ENCODE data around the gene USP8.
"Not testable (repeated sequence)": the region's sequence is repeated elsewhere in the genome, so short reads cannot be mapped to it uniquely, and the experiment has no call there.

Gene USP8

GRCh38 chr15:50463423-50464358, 39.5 kb downstream of the USP8 start:
- H3K4me1 ChIP-seq (ENCODE audit: control insufficient read depth, insufficient read depth, low read length): no peaks in the 10 kb centered on the region
- H3K4me3 ChIP-seq (ENCODE audit: low read length): no peak overlapping the region
- no peaks in the 10 kb centered on the region for H3K36me3 ChIP-seq (ENCODE audit: control insufficient read depth, insufficient read depth, low read length)
- no peak overlapping the region for H3K9ac ChIP-seq (ENCODE audit: low read length)
- H3K27ac ChIP-seq (ENCODE audit: low read depth, low read length): no peak overlapping the region
- H3K27me3 ChIP-seq (ENCODE audit: control insufficient read depth, insufficient read depth, low read length): no peaks in the 10 kb centered on the region

- no peaks in the 10 kb centered on the region for H3K27me3 ChIP-seq (ENCODE audit: control insufficient read depth, insufficient read depth, low read length)
- no peak overlapping the region for H3K9ac ChIP-seq (ENCODE audit: low read length)
- no peaks in the 10 kb centered on the region for H3K4me1 ChIP-seq (ENCODE audit: control insufficient read depth, insufficient read depth, low read length)
- H3K36me3 ChIP-seq (ENCODE audit: control insufficient read depth, insufficient read depth, low read length): peaks cover 4% of the 10 kb centered on the region
- H3K4me3 ChIP-seq (ENCODE audit: low read length): no peak overlapping the region
- no peak overlapping the region for H3K27ac ChIP-seq (ENCODE audit: low read depth, low read length)
Observed at GRCh38 chr15:50471072-50471471, 46.9 kb downstream of the USP8 start.

GRCh38 chr15:50476143-50476542, 51.9 kb downstream of the USP8 start:
- Histone ChIP-seq H3K27ac (ENCODE audit: low read depth, low read length) (no peak overlapping the region), H3K4me1 (ENCODE audit: control insufficient read depth, insufficient read depth, low read length) (no peaks in the 10 kb centered on the region), H3K9ac (ENCODE audit: low read length) (no peak overlapping the region), H3K4me3 (ENCODE audit: low read length) (no peak overlapping the region), H3K27me3 (ENCODE audit: control insufficient read depth, insufficient read depth, low read length) (no peaks in the 10 kb centered on the region), H3K36me3 (ENCODE audit: control insufficient read depth, insufficient read depth, low read length) (peaks cover 2% of the 10 kb centered on the region)

- H3K27me3 ChIP-seq (ENCODE audit: control insufficient read depth, insufficient read depth, low read length): no peaks in the 10 kb centered on the region
- no peaks in the 10 kb centered on the region for H3K4me1 ChIP-seq (ENCODE audit: control insufficient read depth, insufficient read depth, low read length)
- no peak overlapping the region for H3K9ac ChIP-seq (ENCODE audit: low read length)
- no peak overlapping the region for H3K4me3 ChIP-seq (ENCODE audit: low read length)
- peaks cover 13% of the 10 kb centered on the region for H3K36me3 ChIP-seq (ENCODE audit: control insufficient read depth, insufficient read depth, low read length)
- no peak overlapping the region for H3K27ac ChIP-seq (ENCODE audit: low read depth, low read length)
Observed at GRCh38 chr15:50484781-50485180, 60.6 kb downstream of the USP8 start.

GRCh38 chr15:50485389-50485788, 61.2 kb downstream of the USP8 start:
- Histone ChIP-seq H3K4me3 (ENCODE audit: low read length) (no peak overlapping the region), H3K27me3 (ENCODE audit: control insufficient read depth, insufficient read depth, low read length) (no peaks in the 10 kb centered on the region), H3K4me1 (ENCODE audit: control insufficient read depth, insufficient read depth, low read length) (no peaks in the 10 kb centered on the region), H3K36me3 (ENCODE audit: control insufficient read depth, insufficient read depth, low read length) (peaks cover 16% of the 10 kb centered on the region), H3K9ac (ENCODE audit: low read length) (no peak overlapping the region), H3K27ac (ENCODE audit: low read depth, low read length) (no peak overlapping the region)

GRCh38 chr15:50487287-50487686, 63.1 kb downstream of the USP8 start:
- peaks cover 15% of the 10 kb centered on the region for H3K36me3 ChIP-seq (ENCODE audit: control insufficient read depth, insufficient read depth, low read length)
- H3K27ac ChIP-seq (ENCODE audit: low read depth, low read length): no peak overlapping the region
- no peaks in the 10 kb centered on the region for H3K4me1 ChIP-seq (ENCODE audit: control insufficient read depth, insufficient read depth, low read length)
- no peak overlapping the region for H3K4me3 ChIP-seq (ENCODE audit: low read length)
- no peak overlapping the region for H3K9ac ChIP-seq (ENCODE audit: low read length)
- H3K27me3 ChIP-seq (ENCODE audit: control insufficient read depth, insufficient read depth, low read length): no peaks in the 10 kb centered on the region

- Histone ChIP-seq H3K27ac (ENCODE audit: low read depth, low read length) (no peak overlapping the region), H3K9ac (ENCODE audit: low read length) (no peak overlapping the region), H3K27me3 (ENCODE audit: control insufficient read depth, insufficient read depth, low read length) (no peaks in the 10 kb centered on the region), H3K4me3 (ENCODE audit: low read length) (no peak overlapping the region), H3K4me1 (ENCODE audit: control insufficient read depth, insufficient read depth, low read length) (no peaks in the 10 kb centered on the region), H3K36me3 (ENCODE audit: control insufficient read depth, insufficient read depth, low read length) (peaks cover 27% of the 10 kb centered on the region)
Observed at GRCh38 chr15:50493625-50494024, 69.4 kb downstream of the USP8 start.

- H3K4me1 ChIP-seq (ENCODE audit: control insufficient read depth, insufficient read depth, low read length); H3K27ac ChIP-seq (ENCODE audit: low read depth, low read length); H3K4me3 ChIP-seq (ENCODE audit: low read length); H3K9ac ChIP-seq (ENCODE audit: low read length); H3K27me3 ChIP-seq (ENCODE audit: control insufficient read depth, insufficient read depth, low read length): not testable (repeated sequence)
- peaks cover 31% of the 10 kb centered on the region for H3K36me3 ChIP-seq (ENCODE audit: control insufficient read depth, insufficient read depth, low read length)
Observed at GRCh38 chr15:50494547-50494946, 70.3 kb downstream of the USP8 start.

GRCh38 chr15:50496692-50497091, 72.5 kb downstream of the USP8 start:
- Histone ChIP-seq H3K27ac (ENCODE audit: low read depth, low read length) (no peak overlapping the region), H3K9ac (ENCODE audit: low read length) (no peak overlapping the region), H3K36me3 (ENCODE audit: control insufficient read depth, insufficient read depth, low read length) (peaks cover 29% of the 10 kb centered on the region), H3K4me3 (ENCODE audit: low read length) (no peak overlapping the region), H3K4me1 (ENCODE audit: control insufficient read depth, insufficient read depth, low read length) (no peaks in the 10 kb centered on the region), H3K27me3 (ENCODE audit: control insufficient read depth, insufficient read depth, low read length) (no peaks in the 10 kb centered on the region)

GRCh38 chr15:50500352-50500751, 76.1 kb downstream of the USP8 start:
- Histone ChIP-seq H3K36me3 (ENCODE audit: control insufficient read depth, insufficient read depth, low read length) (peaks cover 16% of the 10 kb centered on the region), H3K4me1 (ENCODE audit: control insufficient read depth, insufficient read depth, low read length) (no peaks in the 10 kb centered on the region), H3K4me3 (ENCODE audit: low read length) (no peak overlapping the region), H3K9ac (ENCODE audit: low read length) (no peak overlapping the region), H3K27me3 (ENCODE audit: control insufficient read depth, insufficient read depth, low read length) (no peaks in the 10 kb centered on the region), H3K27ac (ENCODE audit: low read depth, low read length) (no peak overlapping the region)

- Histone ChIP-seq H3K27ac (ENCODE audit: low read depth, low read length) (no peak overlapping the region), H3K36me3 (ENCODE audit: control insufficient read depth, insufficient read depth, low read length) (peaks cover 15% of the 10 kb centered on the region), H3K4me1 (ENCODE audit: control insufficient read depth, insufficient read depth, low read length) (no peaks in the 10 kb centered on the region), H3K27me3 (ENCODE audit: control insufficient read depth, insufficient read depth, low read length) (no peaks in the 10 kb centered on the region), H3K9ac (ENCODE audit: low read length) (no peak overlapping the region), H3K4me3 (ENCODE audit: low read length) (no peak overlapping the region)
Observed at GRCh38 chr15:50501815-50502214, 77.6 kb downstream of the USP8 start.

- Histone ChIP-seq H3K27ac (ENCODE audit: low read depth, low read length) (no peak overlapping the region), H3K36me3 (ENCODE audit: control insufficient read depth, insufficient read depth, low read length) (peaks cover 9% of the 10 kb centered on the region), H3K9ac (ENCODE audit: low read length) (no peak overlapping the region), H3K27me3 (ENCODE audit: control insufficient read depth, insufficient read depth, low read length) (no peaks in the 10 kb centered on the region), H3K4me3 (ENCODE audit: low read length) (no peak overlapping the region), H3K4me1 (ENCODE audit: control insufficient read depth, insufficient read depth, low read length) (no peaks in the 10 kb centered on the region)
Observed at GRCh38 chr15:50503144-50503543, 78.9 kb downstream of the USP8 start.

GRCh38 chr15:50505656-50506055, 81.5 kb downstream of the USP8 start:
- H3K27me3 ChIP-seq (ENCODE audit: control insufficient read depth, insufficient read depth, low read length); H3K4me3 ChIP-seq (ENCODE audit: low read length); H3K27ac ChIP-seq (ENCODE audit: low read depth, low read length); H3K9ac ChIP-seq (ENCODE audit: low read length); H3K4me1 ChIP-seq (ENCODE audit: control insufficient read depth, insufficient read depth, low read length); H3K36me3 ChIP-seq (ENCODE audit: control insufficient read depth, insufficient read depth, low read length): not testable (repeated sequence)
